ENCODE data around the gene POLN.

The POLN gene

DNA sequence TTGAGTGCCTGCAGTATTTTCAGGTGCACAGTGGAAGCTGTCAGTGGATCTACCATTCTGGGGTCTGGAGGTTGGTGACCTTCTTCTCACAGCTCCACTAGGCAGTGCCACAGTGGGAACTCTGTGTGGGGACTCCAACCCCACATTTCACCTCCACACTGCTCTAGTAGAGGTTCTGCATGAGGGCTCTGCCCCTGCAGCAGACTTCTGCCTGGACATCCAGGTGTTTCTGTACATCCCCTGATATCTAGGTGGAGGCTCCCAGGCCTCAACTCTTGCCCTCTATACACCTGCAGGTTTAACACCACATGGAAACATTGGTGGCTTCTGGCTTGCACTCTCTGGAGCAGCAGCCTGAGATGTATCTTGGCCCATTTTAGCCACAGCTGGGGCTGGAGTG, 216.1 kb downstream of the POLN start:
- Histone ChIP-seq H3K36me3 (ENCODE audit: control insufficient read depth, insufficient read depth, low read length) (no peaks in the 10 kb centered on the region), H3K27me3 (ENCODE audit: control insufficient read depth, insufficient read depth, low read length) (no peaks in the 10 kb centered on the region), H3K4me3 (ENCODE audit: low read length) (no peak overlapping the region), H3K4me1 (ENCODE audit: control insufficient read depth, insufficient read depth, low read length) (no peaks in the 10 kb centered on the region), H3K27ac (ENCODE audit: low read depth, low read length) (no peak overlapping the region), H3K9ac (ENCODE audit: low read length) (no peak overlapping the region)

DNA sequence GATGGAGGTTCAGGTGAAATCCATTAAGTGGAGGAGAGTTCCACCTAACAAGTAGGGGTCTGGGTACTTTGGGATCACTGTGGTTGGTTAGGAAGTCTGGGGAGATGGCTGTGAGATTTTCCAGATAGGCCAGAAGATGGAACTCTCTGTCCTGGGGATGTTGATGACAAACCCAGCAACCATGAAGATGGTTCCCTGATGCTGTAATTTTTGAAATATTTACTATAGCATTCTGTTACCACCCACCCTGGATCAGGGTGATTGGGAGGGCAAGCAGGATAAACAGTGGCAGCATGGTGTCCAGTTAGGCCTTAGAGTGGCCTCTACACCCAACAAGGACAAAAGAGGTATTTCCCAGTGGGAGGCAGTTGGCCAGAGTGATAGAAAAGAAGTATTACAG, 217.2 kb downstream of the POLN start:
- Histone ChIP-seq H3K4me3 (ENCODE audit: low read length) (no peak overlapping the region), H3K9ac (ENCODE audit: low read length) (no peak overlapping the region), H3K27me3 (ENCODE audit: control insufficient read depth, insufficient read depth, low read length) (no peaks in the 10 kb centered on the region), H3K4me1 (ENCODE audit: control insufficient read depth, insufficient read depth, low read length) (no peaks in the 10 kb centered on the region), H3K27ac (ENCODE audit: low read depth, low read length) (no peak overlapping the region), H3K36me3 (ENCODE audit: control insufficient read depth, insufficient read depth, low read length) (no peaks in the 10 kb centered on the region)
